CD4-positive, alpha-beta T cell treated with Interleukin-21 for 1 hour (primary cell): ENCODE results near the gene CD53.
"Not testable (repeated sequence)": the region's sequence is repeated elsewhere in the genome, so short reads cannot be mapped to it uniquely, and the experiment has no call there.

Experiments used
- DNase-seq: peaks from one replicate; pipeline ENCODE4 v3.0.0-alpha.2; 2020

The CD53 gene

DNA sequence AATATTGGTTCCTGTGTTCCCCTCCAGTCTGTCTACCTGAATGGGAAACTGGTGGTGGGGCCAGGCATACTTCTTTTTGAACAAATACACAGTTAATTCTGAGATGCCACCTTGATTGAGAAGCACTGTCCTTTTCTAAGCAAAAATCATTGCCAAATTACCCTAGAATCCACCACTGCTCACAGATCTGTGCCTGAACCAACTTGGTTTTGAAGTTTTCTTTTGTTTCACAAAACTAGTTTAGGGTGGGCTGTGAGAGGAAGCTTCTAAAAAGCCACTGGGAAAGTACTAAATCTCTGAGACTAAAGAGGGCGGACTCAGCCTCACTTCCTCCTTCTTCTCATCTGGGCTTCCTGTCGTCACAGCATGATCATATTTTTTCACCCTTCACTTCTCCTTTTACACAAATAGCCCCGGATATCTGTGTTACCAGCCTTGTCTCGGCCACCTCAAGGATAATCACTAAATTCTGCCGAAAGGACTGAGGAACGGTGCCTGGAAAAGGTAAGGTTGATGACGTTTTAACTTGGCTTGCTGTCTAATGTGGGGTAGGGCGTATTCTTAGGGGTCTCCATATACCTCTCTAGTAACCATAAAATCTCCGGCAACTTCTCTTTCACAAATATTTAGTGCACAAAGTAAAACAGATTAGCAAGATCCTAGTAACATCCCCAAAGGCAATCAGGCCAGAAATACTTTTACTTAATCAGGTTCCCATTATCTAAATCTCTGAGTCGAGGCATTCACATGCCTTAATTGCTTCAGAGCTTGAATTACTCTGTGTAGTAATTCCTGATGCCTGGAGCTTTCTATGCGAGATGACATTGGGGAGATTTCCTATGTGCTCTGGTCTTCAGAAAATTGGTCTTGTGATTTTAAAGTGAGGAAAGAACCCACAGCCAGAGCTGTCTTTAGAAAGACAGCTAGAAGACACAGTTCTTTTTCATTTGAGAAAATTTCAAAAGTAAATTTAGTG is at the start of gene CD53:
CD53 (plus strand) TSS at position 404 of the 976 bp plus-strand sequence. CDS start 18,261 bp downstream, outside the sequence.
- DNase-seq: peak; percentile 86

GRCh38 chr1:110824192-110824591 is 48.8 kb upstream of the CD53 start:
- DNase-seq: no peak

DNA sequence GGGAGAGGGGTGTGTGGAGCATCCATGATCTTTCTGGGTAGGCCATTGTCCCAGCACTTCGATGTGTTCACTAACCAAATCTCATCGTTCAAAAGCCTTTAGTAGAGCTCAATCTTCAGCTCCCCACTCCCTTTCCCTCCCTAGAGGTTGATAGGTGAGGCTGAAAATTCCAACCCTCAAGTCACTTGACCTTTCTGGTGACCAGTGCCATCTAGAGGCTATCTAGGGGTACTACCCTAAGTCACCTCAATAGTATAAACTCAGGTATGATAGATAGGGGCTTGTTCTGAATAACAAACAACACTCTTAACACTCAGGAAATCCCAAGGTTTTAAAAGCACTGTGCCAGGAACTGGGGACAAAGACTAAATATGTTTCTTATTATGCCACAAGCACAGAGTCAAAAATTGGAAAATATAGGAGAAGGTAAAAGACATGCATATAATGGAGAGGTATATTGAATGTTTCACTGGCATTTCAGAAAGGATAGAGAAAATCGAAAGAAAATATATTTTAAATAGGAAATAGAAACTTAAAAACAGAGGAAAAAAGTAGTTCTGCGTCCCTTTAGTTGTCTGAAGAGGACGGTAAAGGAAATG is 42.9 kb upstream of the CD53 start:
- peak; percentile 69 for DNase-seq

DNA sequence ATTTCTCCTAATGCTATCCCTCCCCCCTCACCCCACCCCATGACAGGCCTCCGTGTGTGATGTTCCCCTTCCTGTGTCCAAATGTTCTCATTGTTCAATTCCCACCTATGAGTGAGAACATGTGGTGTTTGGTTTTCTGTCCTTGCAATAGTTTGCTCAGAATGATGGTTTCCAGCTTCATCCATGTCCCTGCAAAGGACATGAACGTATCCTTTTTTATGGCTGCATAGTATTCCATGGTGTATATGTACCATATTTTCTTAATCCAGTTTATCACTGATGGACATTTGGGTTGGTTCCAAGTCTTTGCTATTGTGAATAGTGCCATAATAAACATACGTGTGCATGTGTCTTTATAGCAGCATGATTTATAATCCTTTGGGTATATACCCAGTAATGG is 39.2 kb upstream of the CD53 start:
- not testable (repeated sequence) for DNase-seq

DNA sequence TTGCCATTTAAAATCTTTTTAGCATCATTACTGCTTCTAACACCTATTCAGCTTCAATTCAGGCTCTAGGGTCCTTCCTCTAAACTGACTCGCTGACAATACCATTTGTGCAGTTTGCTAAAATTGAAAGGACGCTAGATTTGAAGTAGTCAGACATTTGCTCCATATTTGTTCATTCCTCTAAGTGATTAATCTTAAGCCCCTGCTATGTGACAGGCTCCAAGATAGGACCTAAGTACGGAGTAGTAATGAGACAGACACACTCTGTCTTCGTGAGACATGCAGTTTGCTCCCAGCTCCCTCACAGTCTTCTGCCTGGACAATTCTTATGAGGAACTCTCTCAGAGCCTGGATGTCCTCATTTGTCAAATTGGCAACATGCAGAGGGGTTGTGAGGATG is 26.1 kb upstream of the CD53 start:
- no peak for DNase-seq

DNA sequence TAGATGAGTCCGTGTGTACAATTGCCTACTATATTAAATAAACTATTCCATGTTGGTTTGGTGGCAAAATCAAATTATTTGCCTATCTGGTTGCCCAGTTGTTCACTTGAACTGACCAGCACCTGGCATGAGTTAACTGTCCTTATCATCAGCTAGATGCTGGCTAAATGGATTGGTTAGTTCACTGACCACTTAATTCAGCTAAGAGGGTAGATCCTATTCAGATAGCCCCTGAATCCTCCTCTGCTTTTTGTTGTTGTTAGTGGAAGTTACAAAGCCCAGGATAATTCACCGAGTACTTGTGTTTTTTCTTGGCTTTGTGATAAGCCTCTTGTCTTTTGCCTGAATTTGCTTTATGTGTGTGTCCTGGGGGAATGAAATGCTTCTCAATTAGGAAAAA is 22.8 kb upstream of the CD53 start:
- DNase-seq: no peak

GRCh38 chr1:110850627-110851026 is 22.3 kb upstream of the CD53 start:
- DNase-seq: no peak

GRCh38 chr1:110853135-110853534 is 19.8 kb upstream of the CD53 start:
- no peak for DNase-seq

DNA sequence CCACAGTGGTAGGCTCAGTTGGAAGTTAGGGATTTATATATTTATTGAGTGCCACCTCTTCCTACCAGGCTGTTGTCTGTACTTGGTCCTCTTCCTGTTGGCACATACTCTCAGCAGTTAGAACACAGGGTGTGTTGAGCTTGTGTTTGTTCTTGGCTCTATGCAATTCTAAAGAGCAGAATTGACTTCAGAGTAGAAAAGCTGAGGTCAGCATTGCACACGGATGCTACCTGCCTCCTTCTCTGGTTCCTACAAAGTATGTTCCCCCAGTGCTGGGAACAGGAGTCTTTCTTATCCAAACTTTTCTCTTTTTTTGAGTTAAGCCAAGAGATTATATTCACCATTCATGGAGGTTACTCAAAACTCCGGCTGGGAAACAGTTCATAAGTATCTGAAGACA is 16.5 kb upstream of the CD53 start:
- DNase-seq: no peak

- no peak for DNase-seq
Observed at GRCh38 chr1:110857964-110858948, 14.7 kb upstream of the CD53 start.

- no peak for DNase-seq
Observed at GRCh38 chr1:110859062-110859461, 13.9 kb upstream of the CD53 start.

- no peak for DNase-seq
Observed at GRCh38 chr1:110860174-110860573, 12.8 kb upstream of the CD53 start.

GRCh38 chr1:110860620-110861019 is 12.3 kb upstream of the CD53 start:
- not testable (repeated sequence) for DNase-seq

DNA sequence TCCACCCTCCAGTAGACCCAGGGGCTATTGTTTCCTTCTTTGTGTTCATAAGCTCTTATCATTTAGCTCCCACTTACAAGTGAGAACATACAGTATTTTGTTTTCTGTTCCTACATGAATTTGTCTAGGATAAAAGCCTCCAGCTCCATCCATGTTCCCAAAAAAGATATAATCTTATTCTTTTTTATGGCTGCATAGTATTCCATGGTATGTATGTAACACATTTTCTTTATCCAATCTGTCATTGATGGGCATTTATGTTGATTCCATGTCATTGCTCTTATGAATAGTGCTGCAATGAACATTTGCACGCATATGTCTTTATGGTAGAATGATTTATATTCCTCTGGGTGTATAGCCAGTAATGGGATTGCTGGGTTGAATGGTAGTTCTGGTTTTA is 11.0 kb upstream of the CD53 start:
- not testable (repeated sequence) for DNase-seq

- no peak for DNase-seq
Observed at GRCh38 chr1:110864287-110864686, 8.7 kb upstream of the CD53 start.

- DNase-seq: no peak
Observed at GRCh38 chr1:110870721-110871388, 2.1 kb upstream of the CD53 start.

DNA sequence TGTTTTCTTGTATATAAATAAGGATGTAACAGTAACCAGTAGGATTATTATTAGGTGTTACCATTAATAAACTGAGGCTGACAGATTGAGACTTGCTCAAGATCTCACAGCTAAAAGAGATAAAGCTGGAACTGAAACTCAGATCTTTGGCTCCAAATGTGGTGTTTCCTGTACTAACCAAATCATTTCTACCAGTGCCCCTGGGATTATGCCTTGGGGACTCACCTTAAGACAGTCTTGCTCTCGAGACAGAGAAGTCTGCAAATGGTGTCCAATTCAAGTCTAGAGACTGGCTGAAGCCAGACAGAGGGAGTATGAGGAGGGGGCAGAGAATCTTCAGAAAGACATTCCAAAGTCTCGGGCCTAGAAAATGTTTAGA is 593 bp upstream of the CD53 start:
- no peak for DNase-seq

DNA sequence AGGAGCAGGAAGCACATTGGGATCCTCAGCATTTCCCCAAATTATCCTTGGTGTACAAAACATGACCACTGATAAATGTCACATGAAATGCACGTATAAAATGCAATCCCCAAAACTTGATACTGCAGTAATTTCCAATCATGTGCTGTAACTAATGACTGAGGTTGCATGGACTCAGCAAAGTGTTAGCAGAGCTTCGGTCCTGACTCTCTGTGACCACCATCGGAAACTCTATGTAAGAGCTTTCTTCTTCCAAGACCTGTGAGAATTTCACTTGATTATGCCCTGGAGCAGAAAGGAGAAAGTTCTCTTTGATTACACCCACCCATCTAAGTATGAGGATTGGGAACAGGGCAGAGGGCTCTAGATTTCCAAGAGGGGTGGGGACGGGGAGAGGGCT is 908 bp downstream of the CD53 start:
- DNase-seq: no peak

- DNase-seq: peak; percentile 58
Observed at GRCh38 chr1:110874324-110875215, 1.6 kb downstream of the CD53 start.

GRCh38 chr1:110875216-110875731 is 2.3 kb downstream of the CD53 start:
- peak; percentile 79 for DNase-seq

- no peak for DNase-seq
Observed at GRCh38 chr1:110876748-110877341, 3.9 kb downstream of the CD53 start.
